OCI-LY3 (cell line): ENCODE results near the gene GOLGA8O.
"Not testable (repeated sequence)": the region's sequence is repeated elsewhere in the genome, so short reads cannot be mapped to it uniquely, and the experiment has no call there.

Source experiments
- H2AFZ ChIP-seq: fragments of 200-600, 300-600 bp; shearing (Covaris generic); 2 replicates; pipeline ENCODE4 v1.6.0; 2014; ENCODE audit warnings: antibody characterized with exemption, low read depth, low read length
- H3K27ac ChIP-seq: fragments of 200-600, 300-600 bp; sonication (generic); 2 replicates; pipeline ENCODE4 v1.5.1; 2014; ENCODE audit warnings: mild to moderate bottlenecking, low read length, moderate library complexity, mixed read lengths
- H3K27me3 ChIP-seq: fragments of 200-600, 300-600 bp; sonication (generic); 2 replicates; pipeline ENCODE4 v1.6.1; 2014; ENCODE audit warnings: low read depth, low read length, mixed read lengths
- H3K36me3 ChIP-seq: fragments of 200-600, 300-600 bp; sonication (generic); replicated peaks from 2 replicates; pipeline ENCODE3; 2014; ENCODE audit warnings: low read depth, low read length, mixed read lengths
- H3K4me1 ChIP-seq: fragments of 300-600, 200-600 bp; sonication (generic); 2 replicates; pipeline ENCODE4 v1.6.1; 2014; ENCODE audit warnings: low read length, mixed read lengths
- H3K4me2 ChIP-seq: fragments of 200-600, 300-600 bp; sonication (generic); 2 replicates; pipeline ENCODE4 v1.6.1; 2014; ENCODE audit warnings: low read length, mixed read lengths
- H3K4me3 ChIP-seq: fragments of 300-600, 200-600 bp; sonication (generic); 2 replicates; pipeline ENCODE4 v1.5.1; 2014; ENCODE audit warnings: antibody characterized with exemption, mild to moderate bottlenecking, low read length, moderate library complexity
- H3K79me2 ChIP-seq: fragments of 300-600, 200-600 bp; shearing (Covaris generic); 2 replicates; pipeline ENCODE4 v1.6.1; 2014; ENCODE audit warnings: mild to moderate bottlenecking, low read length, mixed read lengths
- H3K9ac ChIP-seq: fragments of 300-600, 200-600 bp; shearing (Covaris generic); 2 replicates; pipeline ENCODE4 v1.6.0; 2014; ENCODE audit warnings: mild to moderate bottlenecking, low read length, moderate library complexity
- H3K9me3 ChIP-seq: fragments of 200-600, 300-600 bp; shearing (Covaris generic); 2 replicates; pipeline ENCODE4 v1.6.1; 2014; ENCODE audit warnings: low read length, mixed read lengths; ENCODE audit not compliant: insufficient read depth
- H4K20me1 ChIP-seq: fragments of 200-600, 300-600 bp; sonication (generic); 2 replicates; pipeline ENCODE4 v1.6.1; 2016; ENCODE audit warnings: low read length, mixed read lengths; ENCODE audit not compliant: insufficient read depth

GOLGA8O gene, protein sequence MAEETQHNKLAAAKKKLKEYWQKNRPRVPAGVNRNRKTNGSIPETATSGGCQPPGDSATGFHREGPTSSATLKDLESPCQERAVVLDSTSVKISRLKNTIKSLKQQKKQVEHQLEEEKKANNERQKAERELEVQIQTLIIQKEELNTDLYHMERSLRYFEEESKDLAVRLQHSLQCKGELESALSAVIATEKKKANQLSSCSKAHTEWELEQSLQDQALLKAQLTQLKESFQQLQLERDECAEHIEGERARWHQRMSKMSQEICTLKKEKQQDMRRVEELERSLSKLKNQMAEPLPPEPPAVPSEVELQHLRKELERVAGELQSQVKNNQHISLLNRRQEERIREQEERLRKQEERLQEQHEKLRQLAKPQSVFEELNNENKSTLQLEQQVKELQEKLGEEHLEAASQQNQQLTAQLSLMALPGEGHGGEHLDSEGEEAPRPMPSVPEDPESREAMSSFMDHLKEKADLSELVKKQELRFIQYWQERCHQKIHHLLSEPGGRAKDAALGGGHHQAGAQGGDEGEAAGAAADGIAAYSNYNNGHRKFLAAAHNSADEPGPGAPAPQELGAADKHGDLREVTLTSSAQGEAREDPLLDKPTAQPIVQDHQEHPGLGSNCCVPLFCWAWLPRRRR

DNA sequence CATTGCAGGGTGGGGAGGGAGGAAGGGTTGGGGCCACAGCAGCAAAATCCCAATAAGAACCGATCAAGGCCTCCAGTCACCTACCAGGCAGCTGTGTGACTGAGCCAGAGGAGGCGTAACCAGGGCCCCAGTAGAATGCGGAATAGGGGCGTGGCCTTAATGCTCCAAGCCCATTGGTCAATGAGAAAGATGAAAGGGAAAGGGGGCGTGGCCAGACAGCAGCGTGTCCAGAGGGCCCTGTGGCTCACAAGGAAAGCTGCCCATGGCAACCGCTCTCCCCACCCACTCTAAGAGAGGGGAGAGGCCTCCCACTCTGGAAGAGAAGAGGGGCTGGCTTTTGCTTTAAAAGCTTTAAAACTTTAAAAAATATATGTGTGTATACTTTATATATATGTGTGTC lies at the start of gene GOLGA8O:
GOLGA8O (minus strand) TSS at position 101 of the 400 bp plus-strand sequence; CDS start at position 3, 98 bp downstream.
- not testable (repeated sequence) for H4K20me1 ChIP-seq, H2AFZ ChIP-seq, H3K79me2 ChIP-seq, H3K9me3 ChIP-seq, H3K9ac ChIP-seq, H3K4me3 ChIP-seq, H3K36me3 ChIP-seq, H3K4me2 ChIP-seq, H3K27me3 ChIP-seq, H3K4me1 ChIP-seq, H3K27ac ChIP-seq

GRCh38 chr15:32504152-32504811 lies 48.8 kb upstream of the GOLGA8O start:
- H4K20me1 ChIP-seq, H2AFZ ChIP-seq, H3K4me2 ChIP-seq, H3K4me3 ChIP-seq, H3K4me1 ChIP-seq, H3K9me3 ChIP-seq, H3K79me2 ChIP-seq, H3K27me3 ChIP-seq, H3K9ac ChIP-seq, H3K27ac ChIP-seq, H3K36me3 ChIP-seq: not testable (repeated sequence)

GRCh38 chr15:32502946-32503345 lies 47.5 kb upstream of the GOLGA8O start:
- H3K4me1 ChIP-seq, H3K79me2 ChIP-seq, H3K36me3 ChIP-seq, H3K4me3 ChIP-seq, H3K27me3 ChIP-seq, H4K20me1 ChIP-seq, H3K9ac ChIP-seq, H2AFZ ChIP-seq, H3K27ac ChIP-seq, H3K4me2 ChIP-seq, H3K9me3 ChIP-seq: not testable (repeated sequence)

- H4K20me1 ChIP-seq, H2AFZ ChIP-seq, H3K4me1 ChIP-seq, H3K4me3 ChIP-seq, H3K27me3 ChIP-seq, H3K4me2 ChIP-seq, H3K9ac ChIP-seq, H3K27ac ChIP-seq, H3K79me2 ChIP-seq, H3K9me3 ChIP-seq, H3K36me3 ChIP-seq: not testable (repeated sequence)
Measured at GRCh38 chr15:32492768-32493167, 37.3 kb upstream of the GOLGA8O start.

- H3K9me3 ChIP-seq, H3K4me3 ChIP-seq, H3K79me2 ChIP-seq, H3K36me3 ChIP-seq, H4K20me1 ChIP-seq, H2AFZ ChIP-seq, H3K4me1 ChIP-seq, H3K4me2 ChIP-seq, H3K9ac ChIP-seq, H3K27me3 ChIP-seq, H3K27ac ChIP-seq: not testable (repeated sequence)
Measured at GRCh38 chr15:32486474-32486873, 31.0 kb upstream of the GOLGA8O start.

- H2AFZ ChIP-seq, H4K20me1 ChIP-seq, H3K27ac ChIP-seq, H3K36me3 ChIP-seq, H3K27me3 ChIP-seq, H3K9ac ChIP-seq, H3K4me1 ChIP-seq, H3K4me3 ChIP-seq, H3K79me2 ChIP-seq, H3K9me3 ChIP-seq, H3K4me2 ChIP-seq: not testable (repeated sequence)
Measured at GRCh38 chr15:32483377-32483776, 27.9 kb upstream of the GOLGA8O start.

DNA sequence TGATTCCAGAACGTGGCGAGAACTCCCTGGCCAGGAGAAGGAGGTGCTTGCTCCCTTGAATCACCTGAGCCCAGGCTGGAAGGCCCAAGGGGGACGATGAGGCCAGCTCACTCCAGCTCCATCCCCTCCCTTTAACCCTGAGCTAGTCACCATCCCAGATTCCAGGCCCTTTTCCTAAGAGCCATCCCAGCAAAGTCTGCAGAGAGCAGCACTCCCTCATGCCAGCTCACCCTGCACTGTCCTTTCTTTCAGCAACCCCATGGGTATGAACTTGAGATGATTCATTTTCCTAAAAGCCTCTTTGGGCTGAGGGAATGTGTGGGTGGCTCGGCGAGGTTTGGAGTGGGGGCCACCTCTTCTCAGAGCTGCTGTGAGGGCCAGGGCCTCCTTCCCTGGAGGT lies 26.2 kb upstream of the GOLGA8O start:
- not testable (repeated sequence) for H3K4me3 ChIP-seq, H4K20me1 ChIP-seq, H3K36me3 ChIP-seq, H3K4me1 ChIP-seq, H3K27me3 ChIP-seq, H3K9ac ChIP-seq, H2AFZ ChIP-seq, H3K9me3 ChIP-seq, H3K4me2 ChIP-seq, H3K27ac ChIP-seq, H3K79me2 ChIP-seq

DNA sequence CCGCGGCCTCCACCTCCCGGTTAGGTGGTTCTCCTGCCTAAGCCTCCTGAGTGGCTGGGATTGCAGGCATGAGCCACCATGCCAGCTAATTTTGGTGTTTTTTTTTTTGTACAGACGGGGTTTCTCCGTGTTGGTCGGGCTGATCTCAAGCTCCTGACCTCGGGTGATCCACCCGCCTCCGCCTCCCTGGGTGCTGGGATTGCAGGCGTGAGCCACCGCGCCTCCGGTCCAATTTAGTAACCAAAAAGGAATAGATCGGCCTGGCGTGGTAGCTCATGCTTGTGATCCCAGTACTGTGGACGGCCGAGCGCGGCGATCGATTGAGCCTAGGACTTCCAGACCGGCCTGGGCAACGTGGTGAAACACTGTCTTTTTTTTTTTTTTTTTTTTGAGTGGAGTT lies 12.6 kb upstream of the GOLGA8O start:
- H3K79me2 ChIP-seq, H3K4me1 ChIP-seq, H3K36me3 ChIP-seq, H3K4me2 ChIP-seq, H3K27ac ChIP-seq, H2AFZ ChIP-seq, H3K4me3 ChIP-seq, H3K9me3 ChIP-seq, H3K27me3 ChIP-seq, H3K9ac ChIP-seq, H4K20me1 ChIP-seq: not testable (repeated sequence)

DNA sequence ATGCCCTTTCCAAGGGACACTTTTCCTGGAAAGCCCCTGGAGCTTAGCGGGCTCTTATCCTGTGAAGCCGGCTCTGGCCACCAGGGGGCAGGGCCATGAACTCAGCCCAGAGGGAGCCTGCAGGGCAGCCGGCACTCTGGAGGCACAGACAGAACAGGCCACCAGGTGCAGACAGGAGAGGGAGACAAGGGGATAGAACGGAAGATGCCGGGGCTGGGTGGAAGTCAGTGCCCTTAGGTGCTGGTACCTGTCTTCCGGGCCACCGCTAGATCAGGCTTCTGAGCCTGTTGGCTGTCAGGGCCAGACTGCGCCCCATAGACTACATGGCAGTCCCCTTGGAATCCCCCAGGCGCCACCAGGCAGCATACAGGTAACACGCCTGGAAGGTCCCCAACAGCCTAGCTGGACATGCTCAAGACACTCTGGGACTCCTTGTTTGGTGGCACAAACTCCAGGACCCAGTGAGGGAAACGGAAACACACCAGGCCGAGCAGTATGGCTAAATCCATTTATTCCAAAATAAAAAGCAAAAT lies 14.9 kb downstream of the GOLGA8O start:
- H3K4me3 ChIP-seq, H3K36me3 ChIP-seq, H3K27ac ChIP-seq, H3K27me3 ChIP-seq, H3K4me2 ChIP-seq, H3K9ac ChIP-seq, H2AFZ ChIP-seq, H3K4me1 ChIP-seq, H4K20me1 ChIP-seq, H3K79me2 ChIP-seq, H3K9me3 ChIP-seq: not testable (repeated sequence)
